ENCODE results near the gene TAS1R2.

DNA sequence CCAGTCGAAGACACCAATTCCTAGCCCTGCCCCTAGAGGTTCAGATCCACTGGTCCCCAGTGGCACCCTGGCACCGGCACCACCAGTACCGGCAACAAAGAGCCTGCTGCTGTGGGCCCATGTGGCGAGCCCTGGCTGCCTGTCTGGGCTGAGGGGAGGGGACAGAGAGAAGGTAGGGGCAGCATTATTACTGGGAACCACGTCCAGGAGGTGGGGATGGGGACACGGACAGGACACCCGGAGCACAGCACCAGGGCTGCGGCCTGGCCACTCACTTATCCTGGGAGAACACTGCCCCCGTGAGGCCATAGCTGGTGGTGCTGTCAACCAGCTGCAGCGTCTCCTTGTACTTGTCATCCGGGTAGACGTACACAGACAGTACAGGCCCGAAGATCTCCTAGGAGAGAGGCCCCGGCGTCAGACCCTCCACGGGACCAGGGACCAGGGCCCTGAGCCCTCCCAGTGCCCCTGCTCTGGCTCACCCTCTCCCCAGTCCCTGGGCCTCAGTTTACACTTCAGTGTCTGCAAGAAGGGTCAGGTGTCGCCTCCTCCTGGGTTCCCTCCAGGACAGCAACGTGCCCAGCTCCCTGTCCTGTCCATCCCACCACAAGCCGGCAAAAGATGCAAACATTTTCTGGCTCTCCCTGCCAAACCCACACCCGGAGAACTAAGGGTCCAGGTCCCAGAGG lies 15.8 kb upstream of the TAS1R2 start:
- TF ChIP-seq, protein P1, sequence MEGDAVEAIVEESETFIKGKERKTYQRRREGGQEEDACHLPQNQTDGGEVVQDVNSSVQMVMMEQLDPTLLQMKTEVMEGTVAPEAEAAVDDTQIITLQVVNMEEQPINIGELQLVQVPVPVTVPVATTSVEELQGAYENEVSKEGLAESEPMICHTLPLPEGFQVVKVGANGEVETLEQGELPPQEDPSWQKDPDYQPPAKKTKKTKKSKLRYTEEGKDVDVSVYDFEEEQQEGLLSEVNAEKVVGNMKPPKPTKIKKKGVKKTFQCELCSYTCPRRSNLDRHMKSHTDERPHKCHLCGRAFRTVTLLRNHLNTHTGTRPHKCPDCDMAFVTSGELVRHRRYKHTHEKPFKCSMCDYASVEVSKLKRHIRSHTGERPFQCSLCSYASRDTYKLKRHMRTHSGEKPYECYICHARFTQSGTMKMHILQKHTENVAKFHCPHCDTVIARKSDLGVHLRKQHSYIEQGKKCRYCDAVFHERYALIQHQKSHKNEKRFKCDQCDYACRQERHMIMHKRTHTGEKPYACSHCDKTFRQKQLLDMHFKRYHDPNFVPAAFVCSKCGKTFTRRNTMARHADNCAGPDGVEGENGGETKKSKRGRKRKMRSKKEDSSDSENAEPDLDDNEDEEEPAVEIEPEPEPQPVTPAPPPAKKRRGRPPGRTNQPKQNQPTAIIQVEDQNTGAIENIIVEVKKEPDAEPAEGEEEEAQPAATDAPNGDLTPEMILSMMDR (IDR thresholded peaks at IDR 0.05; ENCODE audit: control extremely low read depth in 1 of 3, insufficient read depth in 1 of 3, low read depth in 1 of 3, low read length in 3 of 3) = peak; percentile 93 to 100 (median 97)
- TF ChIP-seq POLR2AphosphoS5 (IDR thresholded peaks at IDR 0.05; ENCODE audit: low read depth, low read length) (no peak), JUND (IDR thresholded peaks at IDR 0.05; ENCODE audit: low read length) (no peak)
